ENCODE data around the gene BPIFB3. TPM values are rescaled to one million over a fixed set of nuclear protein-coding genes. Genes with fewer than 3 reads are reported as not detected.
"Not testable (repeated sequence)": the region's sequence is repeated elsewhere in the genome, so short reads cannot be mapped to it uniquely, and the experiment has no call there.

Gene BPIFB3
- total and polyA plus RNA-seq, 2 of the 13 experiments (the other 11 are each of a cell fraction or from before 2014, with no cell fraction given) = 0.09 TPM; not detected in 1

DNA sequence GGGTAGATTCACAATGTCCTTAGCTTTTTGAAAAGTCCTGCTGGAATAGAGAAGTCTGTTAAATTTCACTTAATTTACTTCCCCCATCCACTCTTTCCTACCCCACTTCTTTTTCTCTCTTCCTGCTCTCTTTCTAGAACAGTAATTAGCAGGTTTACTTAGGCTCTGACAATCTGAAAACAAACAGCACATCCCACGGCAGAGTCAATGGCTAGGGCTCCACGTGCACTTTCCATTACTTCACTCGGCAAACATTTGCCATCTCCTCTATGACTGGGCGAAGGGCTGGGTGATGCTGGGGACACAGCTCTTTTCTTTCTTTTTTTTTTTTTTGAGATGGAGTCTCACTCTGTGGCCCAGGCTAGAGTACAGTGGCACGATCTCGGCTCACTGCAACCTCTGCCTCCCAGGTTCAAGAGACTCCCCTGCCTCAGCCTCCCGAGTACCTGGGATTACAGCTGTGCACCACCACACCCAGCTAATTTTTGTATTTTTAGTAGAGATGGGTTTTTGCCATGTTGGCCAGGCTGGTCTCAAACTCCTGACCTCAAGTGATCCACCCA lies 52.4 kb downstream of the BPIFB3 start (continued):
- TF ChIP-seq, protein P1, sequence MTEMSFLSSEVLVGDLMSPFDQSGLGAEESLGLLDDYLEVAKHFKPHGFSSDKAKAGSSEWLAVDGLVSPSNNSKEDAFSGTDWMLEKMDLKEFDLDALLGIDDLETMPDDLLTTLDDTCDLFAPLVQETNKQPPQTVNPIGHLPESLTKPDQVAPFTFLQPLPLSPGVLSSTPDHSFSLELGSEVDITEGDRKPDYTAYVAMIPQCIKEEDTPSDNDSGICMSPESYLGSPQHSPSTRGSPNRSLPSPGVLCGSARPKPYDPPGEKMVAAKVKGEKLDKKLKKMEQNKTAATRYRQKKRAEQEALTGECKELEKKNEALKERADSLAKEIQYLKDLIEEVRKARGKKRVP (CRISPR knock-in tag; IDR thresholded peaks at IDR 0.05) = peak in 1 of 2 experiments; percentile 61; a peak in 2 of 4 replicates
- TF ChIP-seq, protein P2, sequence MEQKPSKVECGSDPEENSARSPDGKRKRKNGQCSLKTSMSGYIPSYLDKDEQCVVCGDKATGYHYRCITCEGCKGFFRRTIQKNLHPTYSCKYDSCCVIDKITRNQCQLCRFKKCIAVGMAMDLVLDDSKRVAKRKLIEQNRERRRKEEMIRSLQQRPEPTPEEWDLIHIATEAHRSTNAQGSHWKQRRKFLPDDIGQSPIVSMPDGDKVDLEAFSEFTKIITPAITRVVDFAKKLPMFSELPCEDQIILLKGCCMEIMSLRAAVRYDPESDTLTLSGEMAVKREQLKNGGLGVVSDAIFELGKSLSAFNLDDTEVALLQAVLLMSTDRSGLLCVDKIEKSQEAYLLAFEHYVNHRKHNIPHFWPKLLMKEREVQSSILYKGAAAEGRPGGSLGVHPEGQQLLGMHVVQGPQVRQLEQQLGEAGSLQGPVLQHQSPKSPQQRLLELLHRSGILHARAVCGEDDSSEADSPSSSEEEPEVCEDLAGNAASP (CRISPR knock-in tag; IDR thresholded peaks at IDR 0.05; ENCODE audit: borderline replicate concordance) = peak; percentile 66; the same call in 1 of the 2 replicates
- TF ChIP-seq PHF21A (CRISPR knock-in tag; IDR thresholded peaks at IDR 0.05) (peak; percentile 31; the same call in 1 of the 2 replicates), SALL1 (CRISPR knock-in tag; IDR thresholded peaks at IDR 0.05) (peak; percentile 71), CCAR2 (optimal IDR thresholded peaks at IDR 0.05; ENCODE audit: low read depth, low read length) (peak; percentile 55), SOX6 (CRISPR knock-in tag; IDR thresholded peaks at IDR 0.05) (peak; percentile 81), MYC (CRISPR knock-in tag; IDR thresholded peaks at IDR 0.05; ENCODE audit: borderline replicate concordance) (peak; percentile 72), ZNF614 (CRISPR knock-in tag; IDR thresholded peaks at IDR 0.05; ENCODE audit: borderline replicate concordance) (peak; percentile 81), NFKBIZ (CRISPR knock-in tag; IDR thresholded peaks at IDR 0.05) (peak; percentile 63; the same call in 1 of the 2 replicates), CREB1 (CRISPR knock-in tag; IDR thresholded peaks at IDR 0.05) (peak; percentile 54), THAP11 (CRISPR knock-in tag; IDR thresholded peaks at IDR 0.05) (peak; percentile 60; the same call in 1 of the 2 replicates), HMG20B (CRISPR knock-in tag; conservative IDR thresholded peaks at IDR 0.05) (peak; percentile 75; the same call in 1 of the 2 replicates), DNMT3B (CRISPR knock-in tag; conservative IDR thresholded peaks at IDR 0.05) (peak; percentile 71; the same call in 1 of the 2 replicates), TBX2 (CRISPR knock-in tag; IDR thresholded peaks at IDR 0.05; ENCODE audit: borderline replicate concordance) (peak; percentile 83; the same call in 1 of the 2 replicates)
- TF ChIP-seq SOX6, CREB1 (IDR thresholded peaks at IDR 0.05): not testable (repeated sequence)
- TF ChIP-seq, protein P3, sequence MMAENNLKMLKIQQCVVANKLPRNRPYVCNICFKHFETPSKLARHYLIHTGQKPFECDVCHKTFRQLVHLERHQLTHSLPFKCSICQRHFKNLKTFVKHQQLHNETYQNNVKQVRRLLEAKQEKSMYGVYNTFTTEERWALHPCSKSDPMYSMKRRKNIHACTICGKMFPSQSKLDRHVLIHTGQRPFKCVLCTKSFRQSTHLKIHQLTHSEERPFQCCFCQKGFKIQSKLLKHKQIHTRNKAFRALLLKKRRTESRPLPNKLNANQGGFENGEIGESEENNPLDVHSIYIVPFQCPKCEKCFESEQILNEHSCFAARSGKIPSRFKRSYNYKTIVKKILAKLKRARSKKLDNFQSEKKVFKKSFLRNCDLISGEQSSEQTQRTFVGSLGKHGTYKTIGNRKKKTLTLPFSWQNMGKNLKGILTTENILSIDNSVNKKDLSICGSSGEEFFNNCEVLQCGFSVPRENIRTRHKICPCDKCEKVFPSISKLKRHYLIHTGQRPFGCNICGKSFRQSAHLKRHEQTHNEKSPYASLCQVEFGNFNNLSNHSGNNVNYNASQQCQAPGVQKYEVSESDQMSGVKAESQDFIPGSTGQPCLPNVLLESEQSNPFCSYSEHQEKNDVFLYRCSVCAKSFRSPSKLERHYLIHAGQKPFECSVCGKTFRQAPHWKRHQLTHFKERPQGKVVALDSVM (CRISPR knock-in tag; IDR thresholded peaks at IDR 0.05) = peak; percentile 48; the same call in 1 of the 2 replicates
- TF ChIP-seq, protein P4, sequence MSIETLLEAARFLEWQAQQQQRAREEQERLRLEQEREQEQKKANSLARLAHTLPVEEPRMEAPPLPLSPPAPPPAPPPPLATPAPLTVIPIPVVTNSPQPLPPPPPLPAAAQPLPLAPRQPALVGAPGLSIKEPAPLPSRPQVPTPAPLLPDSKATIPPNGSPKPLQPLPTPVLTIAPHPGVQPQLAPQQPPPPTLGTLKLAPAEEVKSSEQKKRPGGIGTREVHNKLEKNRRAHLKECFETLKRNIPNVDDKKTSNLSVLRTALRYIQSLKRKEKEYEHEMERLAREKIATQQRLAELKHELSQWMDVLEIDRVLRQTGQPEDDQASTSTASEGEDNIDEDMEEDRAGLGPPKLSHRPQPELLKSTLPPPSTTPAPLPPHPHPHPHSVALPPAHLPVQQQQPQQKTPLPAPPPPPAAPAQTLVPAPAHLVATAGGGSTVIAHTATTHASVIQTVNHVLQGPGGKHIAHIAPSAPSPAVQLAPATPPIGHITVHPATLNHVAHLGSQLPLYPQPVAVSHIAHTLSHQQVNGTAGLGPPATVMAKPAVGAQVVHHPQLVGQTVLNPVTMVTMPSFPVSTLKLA (IDR thresholded peaks at IDR 0.05) = peak; percentile 82
- TF ChIP-seq, protein P5, sequence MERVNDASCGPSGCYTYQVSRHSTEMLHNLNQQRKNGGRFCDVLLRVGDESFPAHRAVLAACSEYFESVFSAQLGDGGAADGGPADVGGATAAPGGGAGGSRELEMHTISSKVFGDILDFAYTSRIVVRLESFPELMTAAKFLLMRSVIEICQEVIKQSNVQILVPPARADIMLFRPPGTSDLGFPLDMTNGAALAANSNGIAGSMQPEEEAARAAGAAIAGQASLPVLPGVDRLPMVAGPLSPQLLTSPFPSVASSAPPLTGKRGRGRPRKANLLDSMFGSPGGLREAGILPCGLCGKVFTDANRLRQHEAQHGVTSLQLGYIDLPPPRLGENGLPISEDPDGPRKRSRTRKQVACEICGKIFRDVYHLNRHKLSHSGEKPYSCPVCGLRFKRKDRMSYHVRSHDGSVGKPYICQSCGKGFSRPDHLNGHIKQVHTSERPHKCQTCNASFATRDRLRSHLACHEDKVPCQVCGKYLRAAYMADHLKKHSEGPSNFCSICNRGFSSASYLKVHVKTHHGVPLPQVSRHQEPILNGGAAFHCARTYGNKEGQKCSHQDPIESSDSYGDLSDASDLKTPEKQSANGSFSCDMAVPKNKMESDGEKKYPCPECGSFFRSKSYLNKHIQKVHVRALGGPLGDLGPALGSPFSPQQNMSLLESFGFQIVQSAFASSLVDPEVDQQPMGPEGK (CRISPR knock-in tag; IDR thresholded peaks at IDR 0.05) = peak; percentile 45; the same call in 1 of the 2 replicates
- TF ChIP-seq, protein P6, sequence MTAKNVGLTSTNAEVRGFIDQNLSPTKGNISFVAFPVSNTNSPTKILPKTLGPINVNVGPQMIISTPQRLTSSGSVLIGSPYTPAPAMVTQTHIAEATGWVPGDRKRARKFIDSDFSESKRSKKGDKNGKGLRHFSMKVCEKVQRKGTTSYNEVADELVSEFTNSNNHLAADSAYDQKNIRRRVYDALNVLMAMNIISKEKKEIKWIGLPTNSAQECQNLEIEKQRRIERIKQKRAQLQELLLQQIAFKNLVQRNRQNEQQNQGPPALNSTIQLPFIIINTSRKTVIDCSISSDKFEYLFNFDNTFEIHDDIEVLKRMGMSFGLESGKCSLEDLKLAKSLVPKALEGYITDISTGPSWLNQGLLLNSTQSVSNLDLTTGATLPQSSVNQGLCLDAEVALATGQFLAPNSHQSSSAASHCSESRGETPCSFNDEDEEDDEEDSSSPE (CRISPR knock-in tag; IDR thresholded peaks at IDR 0.05) = 0 out of 2 replicates have a peak, but pooled peaks have one; percentile 54
